Measurements from ENCODE around the gene PRKAR1B. TPM values are rescaled to one million over a fixed set of nuclear protein-coding genes. Genes with fewer than 3 reads are reported as not detected.

PRKAR1B gene
- total RNA-seq, 1 experiment from 2014 or later, result 43.3 TPM

- Mint-ChIP-seq H3K9me3 (no peaks in the 10 kb centered on the region), H3K4me3 (no peak overlapping the region)
- WGBS (ENCODE audit: extremely low coverage, insufficient read length, low lambda C conversion rate), result no CpG with 5 or more reads among the region's 29 CpGs
Measured at GRCh38 chr7:594920-595620, 132.0 kb downstream of the PRKAR1B start.

More at GRCh38 chr7:594920-595620, 132.0 kb downstream of the PRKAR1B start:
- no peak overlapping the region for H4K8ac ChIP-seq (replicated peaks; ENCODE audit: insufficient read length, low read depth, low read length)
- no peak overlapping the region for H2AK5ac ChIP-seq (ENCODE audit: insufficient read length, low read length)
- H4K5ac ChIP-seq (ENCODE audit: insufficient read length, low read depth, low read length), result no peak overlapping the region
- no peaks in the 10 kb centered on the region for H4K20me1 ChIP-seq (ENCODE audit: control insufficient read depth, insufficient read depth, insufficient read length)
- H3K27me3 ChIP-seq (ENCODE audit: insufficient read depth, low read length), result no peaks in the 10 kb centered on the region
- no peaks in the 10 kb centered on the region for H3K79me1 ChIP-seq (ENCODE audit: insufficient read depth, low read depth, low read length, poor library complexity, severe bottlenecking)
- H3K4ac ChIP-seq (ENCODE audit: low read depth, low read length), result no peak overlapping the region
- H3K9ac ChIP-seq (ENCODE audit: extremely low read depth, insufficient read length, low read length), result no peak overlapping the region
- no peaks in the 10 kb centered on the region for H3K23me2 ChIP-seq (ENCODE audit: insufficient read length, low read depth, low read length, poor library complexity, severe bottlenecking)
- H3K9me3 ChIP-seq (ENCODE audit: control insufficient read depth, low read depth, low read length), result no peaks in the 10 kb centered on the region
- no peak overlapping the region; the same call in 1 of the 2 replicates for H3K14ac ChIP-seq (ENCODE audit: insufficient read depth, low read length)
- H3K27ac Mint-ChIP-seq, result peak overlapping the region in 1 of 3 experiments; percentile 72; a peak in 1 of 7 replicates
- no peak overlapping the region for H3K56ac ChIP-seq (ENCODE audit: insufficient read length, low read depth, low read length)
- no peak overlapping the region for H4K91ac ChIP-seq (ENCODE audit: insufficient read length, low read depth, low read length)
- H3K23ac ChIP-seq (ENCODE audit: insufficient read length, low read depth, low read length), result no peak overlapping the region
- H3K4me1 Mint-ChIP-seq, result peaks cover 2 to 9% of the 10 kb centered on the region in 2 experiments; a peak in 2 of 4 replicates
- H2BK12ac ChIP-seq (ENCODE audit: insufficient read length, low read depth, low read length), result no peak overlapping the region
- no peaks in the 10 kb centered on the region for H3K27me3 Mint-ChIP-seq (ENCODE audit: low read depth)
- H2BK120ac ChIP-seq (ENCODE audit: low read depth, low read length, poor library complexity, severe bottlenecking), result no peak overlapping the region
- peaks cover 5 to 12% (median 7%) of the 10 kb centered on the region in 3 experiments for H3K36me3 Mint-ChIP-seq (ENCODE audit: insufficient read depth in 1 of 3, low read depth in 3 of 3)
- no peak overlapping the region for H3K18ac ChIP-seq (ENCODE audit: insufficient read length, low read depth, low read length)
- no peak overlapping the region for H2AFZ ChIP-seq (ENCODE audit: low read length)
- no peak overlapping the region for H3K4me2 ChIP-seq (ENCODE audit: insufficient read depth, insufficient read length, low read length)
- no peak overlapping the region for H2BK5ac ChIP-seq (ENCODE audit: insufficient read length, low read length)
- TF ChIP-seq, protein P1, sequence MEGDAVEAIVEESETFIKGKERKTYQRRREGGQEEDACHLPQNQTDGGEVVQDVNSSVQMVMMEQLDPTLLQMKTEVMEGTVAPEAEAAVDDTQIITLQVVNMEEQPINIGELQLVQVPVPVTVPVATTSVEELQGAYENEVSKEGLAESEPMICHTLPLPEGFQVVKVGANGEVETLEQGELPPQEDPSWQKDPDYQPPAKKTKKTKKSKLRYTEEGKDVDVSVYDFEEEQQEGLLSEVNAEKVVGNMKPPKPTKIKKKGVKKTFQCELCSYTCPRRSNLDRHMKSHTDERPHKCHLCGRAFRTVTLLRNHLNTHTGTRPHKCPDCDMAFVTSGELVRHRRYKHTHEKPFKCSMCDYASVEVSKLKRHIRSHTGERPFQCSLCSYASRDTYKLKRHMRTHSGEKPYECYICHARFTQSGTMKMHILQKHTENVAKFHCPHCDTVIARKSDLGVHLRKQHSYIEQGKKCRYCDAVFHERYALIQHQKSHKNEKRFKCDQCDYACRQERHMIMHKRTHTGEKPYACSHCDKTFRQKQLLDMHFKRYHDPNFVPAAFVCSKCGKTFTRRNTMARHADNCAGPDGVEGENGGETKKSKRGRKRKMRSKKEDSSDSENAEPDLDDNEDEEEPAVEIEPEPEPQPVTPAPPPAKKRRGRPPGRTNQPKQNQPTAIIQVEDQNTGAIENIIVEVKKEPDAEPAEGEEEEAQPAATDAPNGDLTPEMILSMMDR (conservative IDR thresholded peaks at IDR 0.05), result no peak
- no peak overlapping the region for H3T11ph ChIP-seq (ENCODE audit: low read length)
- no peak overlapping the region for H2BK15ac ChIP-seq (ENCODE audit: low read depth, low read length)
- H3K4me1 ChIP-seq (ENCODE audit: insufficient read depth, low read length), result no peaks in the 10 kb centered on the region
- H2BK20ac ChIP-seq (ENCODE audit: low read depth, low read length, poor library complexity, severe bottlenecking), result no peak overlapping the region
- no peaks in the 10 kb centered on the region for H3K79me2 ChIP-seq (ENCODE audit: insufficient read depth, low read length)
- H3K27ac ChIP-seq (ENCODE audit: insufficient read length, low read depth, low read length), result no peak overlapping the region
- DNase-seq, result no peak
